ENCODE results near the gene INPP4B.
A peak's percentile ranks its signal among the peaks of the same experiment; 100 is the strongest.

The INPP4B gene

GRCh38 chr4:142845293-142846107 is 601 bp downstream of the INPP4B start:
- peak; percentile 47 for DNase-seq
- peaks cover 5% of the 10 kb centered on the region for H3K36me3 Mint-ChIP-seq (ENCODE audit: low read depth)
- peaks cover 25% of the 10 kb centered on the region for H3K4me1 Mint-ChIP-seq (ENCODE audit: low read depth)
- no peaks in the 10 kb centered on the region for H3K9me3 Mint-ChIP-seq
- peak overlapping the region; percentile 88 for H3K4me3 Mint-ChIP-seq
- H3K27me3 Mint-ChIP-seq, result peaks cover 39% of the 10 kb centered on the region
- H3K27ac Mint-ChIP-seq, result peak overlapping the region; percentile 84

GRCh38 chr4:142844782-142845181 is 1.3 kb downstream of the INPP4B start:
- no peak for DNase-seq
- no peak overlapping the region for H3K27ac Mint-ChIP-seq
- no peaks in the 10 kb centered on the region for H3K9me3 Mint-ChIP-seq
- peak overlapping the region; percentile 88 for H3K4me3 Mint-ChIP-seq
- H3K27me3 Mint-ChIP-seq, result peaks cover 39% of the 10 kb centered on the region
- H3K4me1 Mint-ChIP-seq (ENCODE audit: low read depth), result peaks cover 25% of the 10 kb centered on the region
- peaks cover 5% of the 10 kb centered on the region for H3K36me3 Mint-ChIP-seq (ENCODE audit: low read depth)

- no peak for DNase-seq
- Mint-ChIP-seq H3K36me3 (ENCODE audit: low read depth) (peaks cover 1% of the 10 kb centered on the region), H3K27me3 (peaks cover 17% of the 10 kb centered on the region), H3K9me3 (no peaks in the 10 kb centered on the region), H3K4me3 (no peak overlapping the region), H3K4me1 (ENCODE audit: low read depth) (peaks cover 26% of the 10 kb centered on the region), H3K27ac (no peak overlapping the region)
Observed at GRCh38 chr4:142840516-142841123, 5.5 kb downstream of the INPP4B start.

GRCh38 chr4:142838778-142839177 is 7.3 kb downstream of the INPP4B start:
- H3K4me3 Mint-ChIP-seq, result no peak overlapping the region
- no peaks in the 10 kb centered on the region for H3K9me3 Mint-ChIP-seq
- peaks cover 1% of the 10 kb centered on the region for H3K27me3 Mint-ChIP-seq
- H3K4me1 Mint-ChIP-seq (ENCODE audit: low read depth), result peaks cover 17% of the 10 kb centered on the region
- no peak for DNase-seq
- H3K36me3 Mint-ChIP-seq (ENCODE audit: low read depth), result no peaks in the 10 kb centered on the region
- H3K27ac Mint-ChIP-seq, result no peak overlapping the region

- Mint-ChIP-seq H3K27me3 (peaks cover 7% of the 10 kb centered on the region), H3K4me3 (no peak overlapping the region)
Observed at GRCh38 chr4:142832022-142832421, 14.1 kb downstream of the INPP4B start.

GRCh38 chr4:142826503-142827241 is 19.4 kb downstream of the INPP4B start:
- H3K36me3 Mint-ChIP-seq (ENCODE audit: low read depth), result no peaks in the 10 kb centered on the region
- no peak overlapping the region for H3K4me3 Mint-ChIP-seq
- H3K4me1 Mint-ChIP-seq (ENCODE audit: low read depth), result peaks cover 17% of the 10 kb centered on the region
- peaks cover 7% of the 10 kb centered on the region for H3K27me3 Mint-ChIP-seq
- no peak for DNase-seq
- H3K9me3 Mint-ChIP-seq, result peaks cover 3% of the 10 kb centered on the region
- no peak overlapping the region for H3K27ac Mint-ChIP-seq

More at GRCh38 chr4:142832022-142832421, 14.1 kb downstream of the INPP4B start:
- Mint-ChIP-seq H3K9me3 (no peaks in the 10 kb centered on the region), H3K27ac (no peak overlapping the region), H3K4me1 (ENCODE audit: low read depth) (peaks cover 5% of the 10 kb centered on the region), H3K36me3 (ENCODE audit: low read depth) (no peaks in the 10 kb centered on the region)
- no peak for DNase-seq

- DNase-seq, result no peak
- Mint-ChIP-seq H3K4me1 (ENCODE audit: low read depth) (peaks cover 19% of the 10 kb centered on the region), H3K27ac (peak overlapping the region; percentile 76), H3K27me3 (peaks cover 9% of the 10 kb centered on the region), H3K4me3 (no peak overlapping the region), H3K36me3 (ENCODE audit: low read depth) (peaks cover 7% of the 10 kb centered on the region), H3K9me3 (peaks cover 8% of the 10 kb centered on the region)
Observed at GRCh38 chr4:142824368-142824767, 21.7 kb downstream of the INPP4B start.

GRCh38 chr4:142823796-142824195 is 22.3 kb downstream of the INPP4B start:
- peaks cover 11% of the 10 kb centered on the region for H3K9me3 Mint-ChIP-seq
- H3K27me3 Mint-ChIP-seq, result peaks cover 8% of the 10 kb centered on the region
- no peak overlapping the region for H3K4me3 Mint-ChIP-seq
- H3K36me3 Mint-ChIP-seq (ENCODE audit: low read depth), result peaks cover 7% of the 10 kb centered on the region
- peaks cover 22% of the 10 kb centered on the region for H3K4me1 Mint-ChIP-seq (ENCODE audit: low read depth)
- DNase-seq, result no peak
- peak overlapping the region; percentile 76 for H3K27ac Mint-ChIP-seq

- Mint-ChIP-seq H3K9me3 (peaks cover 8% of the 10 kb centered on the region), H3K27me3 (peaks cover 2% of the 10 kb centered on the region), H3K36me3 (ENCODE audit: low read depth) (peaks cover 7% of the 10 kb centered on the region), H3K4me1 (ENCODE audit: low read depth) (peaks cover 37% of the 10 kb centered on the region), H3K4me3 (no peak overlapping the region), H3K27ac (no peak overlapping the region)
- DNase-seq, result no peak
Observed at GRCh38 chr4:142818476-142818875, 27.6 kb downstream of the INPP4B start.

- H3K4me3 Mint-ChIP-seq, result no peak overlapping the region
- peaks cover 2% of the 10 kb centered on the region for H3K27me3 Mint-ChIP-seq
- DNase-seq, result no peak
- H3K9me3 Mint-ChIP-seq, result peaks cover 8% of the 10 kb centered on the region
- H3K4me1 Mint-ChIP-seq (ENCODE audit: low read depth), result peaks cover 36% of the 10 kb centered on the region
- no peak overlapping the region for H3K27ac Mint-ChIP-seq
- peaks cover 7% of the 10 kb centered on the region for H3K36me3 Mint-ChIP-seq (ENCODE audit: low read depth)
Observed at GRCh38 chr4:142818031-142818430, 28.1 kb downstream of the INPP4B start.

- no peak overlapping the region for H3K4me3 Mint-ChIP-seq
- no peak for DNase-seq
- peaks cover 8% of the 10 kb centered on the region for H3K9me3 Mint-ChIP-seq
- H3K4me1 Mint-ChIP-seq (ENCODE audit: low read depth), result peaks cover 36% of the 10 kb centered on the region
- H3K27ac Mint-ChIP-seq, result peak overlapping the region; percentile 79
- H3K27me3 Mint-ChIP-seq, result peaks cover 2% of the 10 kb centered on the region
- H3K36me3 Mint-ChIP-seq (ENCODE audit: low read depth), result peaks cover 7% of the 10 kb centered on the region
Observed at GRCh38 chr4:142817442-142817841, 28.7 kb downstream of the INPP4B start.

- Mint-ChIP-seq H3K4me1 (ENCODE audit: low read depth) (peaks cover 43% of the 10 kb centered on the region), H3K36me3 (ENCODE audit: low read depth) (peaks cover 7% of the 10 kb centered on the region), H3K9me3 (peaks cover 8% of the 10 kb centered on the region), H3K4me3 (peak overlapping the region; percentile 29), H3K27me3 (peaks cover 2% of the 10 kb centered on the region), H3K27ac (peak overlapping the region; percentile 62)
- no peak for DNase-seq
Observed at GRCh38 chr4:142815834-142816233, 30.3 kb downstream of the INPP4B start.

GRCh38 chr4:142813388-142813787 is 32.7 kb downstream of the INPP4B start:
- no peaks in the 10 kb centered on the region for H3K27me3 Mint-ChIP-seq
- H3K36me3 Mint-ChIP-seq (ENCODE audit: low read depth), result no peaks in the 10 kb centered on the region
- peaks cover 36% of the 10 kb centered on the region for H3K4me1 Mint-ChIP-seq (ENCODE audit: low read depth)
- no peak overlapping the region for H3K4me3 Mint-ChIP-seq
- H3K9me3 Mint-ChIP-seq, result no peaks in the 10 kb centered on the region
- H3K27ac Mint-ChIP-seq, result no peak overlapping the region
- no peak for DNase-seq

- H3K4me1 Mint-ChIP-seq (ENCODE audit: low read depth), result peaks cover 24% of the 10 kb centered on the region
- H3K27ac Mint-ChIP-seq, result no peak overlapping the region
- H3K9me3 Mint-ChIP-seq, result no peaks in the 10 kb centered on the region
- DNase-seq, result no peak
- no peak overlapping the region for H3K4me3 Mint-ChIP-seq
- no peaks in the 10 kb centered on the region for H3K36me3 Mint-ChIP-seq (ENCODE audit: low read depth)
- H3K27me3 Mint-ChIP-seq, result no peaks in the 10 kb centered on the region
Observed at GRCh38 chr4:142812091-142812490, 34.0 kb downstream of the INPP4B start.

Measured in activated T-cell treated with anti-CD3 and anti-CD28 coated beads, Interleukin-2, amount 50 U/mL, for 24 hours (primary cell).